GM15510 (cell line): ENCODE measurements around the gene GAS7.

ENCODE experiments used
- POLR2A ChIP-seq: IDR thresholded peaks from 3 replicates; pipeline ENCODE4 v1.6.1; 2011; ENCODE audit warnings: borderline replicate concordance; ENCODE audit not compliant: insufficient read length; ENCODE audit errors: extremely low read depth

GAS7 gene

DNA sequence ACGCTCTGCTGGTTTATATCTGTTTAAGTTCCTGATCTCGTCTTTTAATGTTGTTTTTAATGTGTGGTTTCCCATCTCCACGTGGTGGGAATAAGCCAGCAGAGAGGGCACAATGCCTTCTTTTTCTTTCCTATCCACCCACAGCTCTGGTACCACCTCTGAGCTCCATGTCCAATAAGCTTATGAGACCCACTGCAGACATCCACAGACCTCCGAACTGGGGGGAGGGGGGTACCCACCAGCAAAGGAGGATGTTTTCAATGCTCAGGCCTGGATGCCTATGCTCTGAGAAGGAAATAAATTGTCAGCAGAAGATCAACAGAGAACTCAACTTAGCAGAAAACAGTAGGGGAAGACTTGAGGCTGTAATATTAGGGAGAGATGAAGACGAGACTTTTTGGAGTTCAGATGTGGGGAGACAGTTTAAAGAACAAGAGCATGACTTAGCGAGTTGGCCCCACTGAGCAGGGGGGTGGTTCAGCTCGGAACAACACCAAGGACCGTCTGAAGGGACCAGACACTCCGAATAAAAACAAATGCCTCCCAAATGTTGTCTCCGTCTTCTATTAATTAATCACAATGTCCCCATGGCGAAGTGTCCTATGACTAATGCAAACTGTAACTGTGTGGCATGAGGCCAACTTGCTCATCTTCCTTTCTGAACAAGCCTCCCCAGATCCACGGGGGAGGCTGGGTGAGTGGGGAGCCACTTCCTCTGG is 62.7 kb downstream of the GAS7 start:
- no peak for TF ChIP-seq POLR2A

- TF ChIP-seq POLR2A: no peak
Observed at GRCh38 chr17:10130677-10131076, 67.7 kb downstream of the GAS7 start.

- no peak for TF ChIP-seq POLR2A
Observed at GRCh38 chr17:10130263-10130662, 68.1 kb downstream of the GAS7 start.

- no peak for TF ChIP-seq POLR2A
Observed at GRCh38 chr17:10127819-10128425, 70.5 kb downstream of the GAS7 start.

DNA sequence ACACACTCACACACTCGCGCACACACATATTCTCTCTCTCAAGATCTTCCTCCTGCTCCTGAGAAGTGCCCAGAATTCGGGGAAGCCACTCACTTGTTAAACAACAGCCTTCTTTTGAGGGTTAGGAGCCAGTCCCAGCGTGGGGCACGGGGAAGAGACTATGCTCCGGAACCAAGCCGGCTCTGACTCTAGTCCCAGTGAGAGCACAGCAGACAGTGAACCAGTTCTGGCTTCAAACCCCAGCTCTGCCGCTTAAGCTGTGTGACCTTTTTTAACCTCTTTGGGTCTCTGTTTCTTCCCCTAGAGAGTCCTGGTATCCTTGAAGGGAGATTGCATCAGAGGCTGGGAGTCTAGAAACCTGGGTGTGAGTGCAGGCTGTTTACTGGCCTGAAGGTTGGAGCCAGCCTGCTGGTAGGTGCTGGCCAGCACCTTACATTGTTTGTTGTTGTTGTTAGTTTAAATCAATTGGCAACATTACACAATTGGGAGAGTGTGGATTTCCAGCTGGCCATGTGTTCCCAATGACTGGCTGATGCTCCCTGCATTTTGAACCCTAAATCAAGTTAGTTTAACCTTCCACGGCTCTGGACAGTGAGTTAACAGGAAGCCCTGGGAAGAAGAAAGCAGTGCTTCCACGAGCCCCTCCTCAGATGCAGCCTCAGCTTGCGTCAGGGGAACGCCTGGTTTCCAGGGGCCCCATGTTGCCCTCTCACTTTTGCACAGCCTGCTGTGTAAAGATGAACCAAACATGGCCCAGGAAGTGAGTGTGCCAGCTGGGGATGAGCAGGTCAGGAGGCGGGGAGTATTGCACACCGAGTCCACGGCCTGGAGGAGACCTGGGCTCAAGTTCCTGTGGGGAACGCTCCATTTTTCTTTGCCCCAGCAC is 71.5 kb downstream of the GAS7 start:
- no peak for TF ChIP-seq POLR2A

GRCh38 chr17:10126276-10126615 is 72.2 kb downstream of the GAS7 start:
- TF ChIP-seq POLR2A: no peak

DNA sequence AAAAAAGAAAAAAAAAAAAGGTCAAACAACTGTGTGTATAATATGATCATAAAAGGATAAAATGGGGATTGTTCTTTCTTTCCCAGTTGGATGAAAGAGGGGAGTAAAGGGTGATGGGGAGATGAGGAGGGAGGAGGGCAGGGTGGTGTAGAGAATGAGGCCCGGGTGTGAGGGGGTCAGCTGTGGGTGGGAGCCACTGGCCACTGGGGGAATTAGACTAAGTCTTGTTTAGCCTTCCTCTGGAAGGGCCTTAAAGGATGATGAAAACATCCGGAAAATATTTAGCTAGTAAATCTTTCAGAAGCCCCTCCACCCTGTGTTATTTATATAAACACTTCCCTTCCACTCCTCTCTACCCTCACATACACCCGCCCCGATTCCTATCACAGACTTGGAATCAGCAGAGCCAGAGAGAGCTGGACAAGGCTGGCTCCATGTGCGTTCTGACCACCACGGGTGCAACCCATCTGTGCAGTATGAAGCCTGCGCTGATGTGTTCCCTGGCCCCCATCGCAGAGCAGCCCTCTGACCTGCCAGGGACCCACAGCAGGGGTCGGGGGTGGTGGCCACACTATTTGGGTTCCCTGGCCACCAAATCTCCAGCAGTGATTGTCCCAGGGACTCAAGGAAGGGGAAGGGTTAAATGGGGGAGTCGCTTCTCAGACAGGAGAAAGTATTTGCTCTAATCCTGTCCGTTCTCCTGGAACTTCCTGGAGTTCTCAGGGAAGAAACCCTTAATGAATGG is 72.7 kb downstream of the GAS7 start:
- no peak for TF ChIP-seq POLR2A

- no peak for TF ChIP-seq POLR2A
Observed at GRCh38 chr17:10123093-10123492, 75.3 kb downstream of the GAS7 start.

- no peak for TF ChIP-seq POLR2A
Observed at GRCh38 chr17:10121971-10122707, 76.3 kb downstream of the GAS7 start.

- no peak for TF ChIP-seq POLR2A
Observed at GRCh38 chr17:10120749-10121148, 77.7 kb downstream of the GAS7 start.

GRCh38 chr17:10120109-10120485 is 78.3 kb downstream of the GAS7 start:
- no peak for TF ChIP-seq POLR2A

- TF ChIP-seq POLR2A: no peak
Observed at GRCh38 chr17:10119203-10120108, 79.0 kb downstream of the GAS7 start.

- no peak for TF ChIP-seq POLR2A
Observed at GRCh38 chr17:10118788-10119130, 79.6 kb downstream of the GAS7 start.
